HTERT RPE-1 (cell line): ENCODE results near the gene RAB4B.
"Not testable (repeated sequence)": the region's sequence is repeated elsewhere in the genome, so short reads cannot be mapped to it uniquely, and the experiment has no call there.

Experiments
- in situ Hi-C: fragments of 300-500 bp; cut with MboI; formaldehyde crosslinking; loops from 4 replicates; pipeline ENCODE4 v1.14.3; 2020; ENCODE audit warnings: low sequenced_read_pairs

Gene RAB4B

GRCh38 chr19:40750058-40750873, 27.8 kb upstream of the RAB4B start, which contains the start of gene ACTMAP:
Gene ACTMAP, minus strand, starts transcription at chr19:40750477. Its CDS starts 674 bp downstream, at chr19:40749803.
- in situ Hi-C loops, result no loop called here

GRCh38 chr19:40750874-40751537, 27.0 kb upstream of the RAB4B start, which contains the start of gene SNRPA:
Gene SNRPA, plus strand, starts transcription at chr19:40751203. Its CDS starts 206 bp downstream, at chr19:40751409.
- in situ Hi-C loops, result no loop called here

DNA sequence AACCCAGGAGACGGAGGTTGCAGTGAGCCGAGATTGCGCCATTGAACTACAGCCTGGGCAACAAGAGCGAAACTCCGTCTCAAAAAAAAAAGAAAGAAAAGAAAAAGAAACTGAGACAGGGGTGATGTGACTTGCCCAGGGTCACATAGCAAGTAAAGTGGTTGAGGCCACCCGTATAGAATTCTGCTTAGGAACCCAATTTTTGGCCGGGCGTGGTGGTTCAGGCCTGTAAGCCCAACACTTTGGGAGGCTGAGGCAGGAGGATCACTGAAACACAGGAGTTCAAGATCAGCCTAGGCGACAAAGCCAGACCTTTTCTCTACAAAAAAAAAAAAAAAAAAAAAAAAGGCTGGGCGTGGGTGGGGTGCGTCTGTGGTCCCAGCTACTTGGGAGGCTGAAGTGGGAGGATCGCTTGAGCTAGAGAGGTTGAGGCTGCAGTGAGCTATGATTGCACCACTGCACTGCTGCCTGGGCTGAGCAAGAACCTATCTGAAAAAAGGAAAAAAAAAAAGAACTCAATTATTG, 25.7 kb upstream of the RAB4B start:
- in situ Hi-C loops, result no loop called here

GRCh38 chr19:40754611-40755247, 23.3 kb upstream of the RAB4B start:
- in situ Hi-C loops, result no loop called here

GRCh38 chr19:40755248-40755624, 22.8 kb upstream of the RAB4B start:
- in situ Hi-C loops, result no loop called here

DNA sequence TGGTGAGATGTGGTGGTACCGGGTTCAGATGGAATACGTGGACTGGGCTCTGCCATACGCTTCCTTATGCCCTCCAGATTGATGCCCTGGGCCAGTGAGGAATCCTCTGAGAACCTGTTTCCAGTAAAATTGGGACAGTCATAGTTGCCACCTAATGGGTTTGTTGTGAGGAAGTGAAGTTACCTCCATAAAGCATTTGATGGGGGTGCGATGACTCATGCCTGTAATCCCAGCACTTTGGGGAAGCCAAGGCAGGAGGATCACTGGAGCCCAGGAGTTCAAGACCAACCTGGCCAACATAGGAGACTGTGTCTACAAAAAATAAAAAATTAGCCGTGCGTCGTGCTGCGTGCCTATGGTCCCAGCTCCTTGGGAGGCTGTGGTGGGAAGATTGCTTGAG, 22.3 kb upstream of the RAB4B start:
- in situ Hi-C loops, result no loop called here

GRCh38 chr19:40756502-40757110, 21.4 kb upstream of the RAB4B start:
- in situ Hi-C loops, result no loop called here

- in situ Hi-C loops, result no loop called here
These were observed 19.6 kb upstream of the RAB4B start for GRCh38 chr19:40758491-40758890.

GRCh38 chr19:40759352-40759751, 18.7 kb upstream of the RAB4B start:
- in situ Hi-C loops, result no loop called here

DNA sequence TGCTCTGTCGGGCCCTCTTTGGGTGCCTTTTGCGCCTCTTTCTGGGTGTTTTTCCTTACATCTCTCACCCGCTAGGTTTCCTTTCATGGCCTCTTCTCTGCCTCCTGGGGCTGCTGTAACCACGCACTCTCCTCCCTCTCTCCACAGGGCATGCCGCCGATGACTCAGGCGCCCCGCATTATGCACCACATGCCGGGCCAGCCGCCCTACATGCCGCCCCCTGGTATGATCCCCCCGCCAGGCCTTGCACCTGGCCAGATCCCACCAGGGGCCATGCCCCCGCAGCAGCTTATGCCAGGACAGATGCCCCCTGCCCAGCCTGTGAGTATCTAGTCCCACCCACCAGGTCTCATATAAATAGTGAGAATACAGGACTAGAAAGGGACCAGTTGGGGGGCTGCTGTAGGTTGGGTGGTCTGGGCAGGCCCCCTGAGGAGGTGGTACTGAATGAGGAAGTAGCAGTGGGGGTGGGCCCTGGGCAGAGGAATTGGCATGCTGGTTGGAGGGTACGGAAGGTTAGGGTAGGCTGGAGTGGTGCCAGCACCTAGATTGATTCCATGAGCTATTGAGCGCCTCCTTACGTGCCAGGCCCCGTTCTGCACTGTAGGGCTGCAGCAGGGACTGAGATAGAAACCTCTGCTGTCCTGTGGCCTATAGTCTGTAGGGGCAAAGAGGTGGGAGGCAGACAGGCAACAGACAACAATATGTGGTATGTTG, 15.1 kb upstream of the RAB4B start:
- in situ Hi-C loops, result no loop called here

DNA sequence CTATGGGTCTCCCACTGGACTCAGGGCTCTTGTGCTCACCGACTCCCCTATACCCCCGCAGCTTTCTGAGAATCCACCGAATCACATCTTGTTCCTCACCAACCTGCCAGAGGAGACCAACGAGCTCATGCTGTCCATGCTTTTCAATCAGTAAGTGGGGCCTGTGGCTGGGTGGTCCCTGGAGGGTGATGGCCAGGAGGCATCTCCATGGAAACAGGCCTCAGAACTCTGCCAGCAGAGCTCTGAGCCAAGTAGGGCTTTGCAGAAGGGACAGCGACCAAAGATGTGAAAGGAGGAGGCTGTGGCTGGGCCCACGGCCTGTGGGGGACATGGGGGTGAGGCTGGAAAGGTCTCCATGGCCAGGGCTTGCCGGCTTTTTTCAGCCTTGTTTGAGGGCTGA, 14.5 kb upstream of the RAB4B start:
- in situ Hi-C loops, result no loop called here

DNA sequence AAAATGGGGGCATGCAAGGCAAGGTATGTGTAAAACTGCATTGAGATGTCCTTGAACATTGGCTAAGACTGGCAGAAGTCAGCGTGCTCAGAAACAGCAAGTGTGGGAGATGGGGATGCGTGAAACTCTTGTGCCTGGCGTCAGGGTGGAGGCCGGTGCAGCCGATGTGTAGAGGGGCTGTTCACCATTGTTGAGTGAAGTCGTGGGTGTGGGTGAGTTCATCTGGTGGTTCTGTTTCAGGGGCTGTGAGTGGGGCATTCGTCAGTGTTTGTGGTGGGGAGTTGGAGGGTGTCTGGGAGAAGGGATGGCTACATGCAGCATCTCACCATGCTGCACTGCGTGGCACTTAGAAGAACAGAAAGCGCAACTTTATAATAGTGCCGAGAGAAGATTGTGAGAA, 14.1 kb upstream of the RAB4B start:
- in situ Hi-C loops, result no loop called here

- in situ Hi-C loops, result not testable (repeated sequence)
These were observed 11.7 kb upstream of the RAB4B start for GRCh38 chr19:40766385-40766784.

DNA sequence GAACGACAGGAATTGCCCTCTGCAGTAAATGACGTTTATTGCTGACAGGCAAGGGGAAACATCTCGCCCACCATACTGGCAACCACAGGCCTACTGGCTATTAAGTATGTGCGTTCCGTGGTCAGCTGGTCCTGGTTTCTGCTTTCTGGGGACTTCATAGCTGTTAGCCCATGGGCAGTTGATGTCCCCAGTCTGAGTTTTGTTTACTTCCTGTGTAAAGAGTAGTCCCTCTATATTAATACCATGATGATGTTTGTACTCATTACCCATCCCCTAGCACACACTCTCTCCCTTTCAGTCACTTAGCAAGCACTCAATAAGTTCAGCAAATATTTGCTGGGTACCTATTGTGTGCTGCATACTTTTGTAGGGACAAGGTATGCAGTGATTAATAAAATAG, 9.2 kb upstream of the RAB4B start:
- in situ Hi-C loops, result no loop called here

- in situ Hi-C loops, result not testable (repeated sequence)
These were observed 6.8 kb upstream of the RAB4B start for GRCh38 chr19:40771101-40771862.

GRCh38 chr19:40774916-40775631, 3.0 kb upstream of the RAB4B start, which contains the start of gene MIA:
Gene MIA, plus strand, starts transcription at chr19:40775521. Its CDS starts 22 bp downstream, at chr19:40775543.
- in situ Hi-C loops, result no loop called here

DNA sequence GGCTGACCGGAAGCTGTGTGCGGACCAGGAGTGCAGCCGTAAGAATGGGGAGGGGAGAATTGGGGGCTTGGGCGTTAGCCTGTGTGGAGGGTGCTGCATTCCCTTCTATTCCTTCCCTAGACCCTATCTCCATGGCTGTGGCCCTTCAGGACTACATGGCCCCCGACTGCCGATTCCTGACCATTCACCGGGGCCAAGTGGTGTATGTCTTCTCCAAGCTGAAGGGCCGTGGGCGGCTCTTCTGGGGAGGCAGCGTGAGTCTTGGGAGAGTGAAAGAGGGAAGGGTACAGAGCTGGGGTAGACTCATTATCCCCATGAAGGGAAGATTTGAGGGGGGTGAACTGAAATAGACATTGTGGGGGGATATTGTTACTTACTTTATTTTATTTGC, 2.4 kb upstream of the RAB4B start:
- in situ Hi-C loops, result no loop called here

DNA sequence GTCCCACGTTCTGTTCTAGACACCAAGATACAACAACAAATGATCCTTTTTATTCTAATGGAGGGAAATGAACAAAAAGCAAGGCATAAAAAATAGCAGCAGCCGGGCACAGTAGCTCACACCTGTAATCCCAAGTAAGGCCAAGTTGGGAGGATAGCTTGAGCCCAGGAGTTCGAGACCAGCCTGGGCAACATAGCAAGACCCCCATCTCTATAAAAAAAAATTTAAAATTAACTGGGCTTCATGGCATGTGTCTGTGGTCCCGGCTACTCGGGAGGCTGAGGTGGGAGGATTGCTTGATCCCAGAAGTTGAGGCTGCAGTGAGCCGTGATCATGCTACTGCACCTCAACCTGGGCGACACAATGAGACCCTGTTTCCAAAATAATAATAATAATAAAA, 1.7 kb upstream of the RAB4B start:
- in situ Hi-C loops, result no loop called here
